Measurements from ENCODE around the gene ULK4.

ULK4 gene

GRCh38 chr3:41522612-41523011, 439.3 kb downstream of the ULK4 start:
- Histone ChIP-seq H3K4me2 (ENCODE audit: insufficient read depth, low read length) (no peak overlapping the region), H3K27me3 (ENCODE audit: insufficient read depth, low read length, poor library complexity) (no peaks in the 10 kb centered on the region), H3K9ac (ENCODE audit: low read depth, low read length) (no peak overlapping the region), H3K4me1 (ENCODE audit: insufficient read depth, low read length) (no peaks in the 10 kb centered on the region), H3K9me3 (ENCODE audit: insufficient read depth, low read length, severe bottlenecking) (no peaks in the 10 kb centered on the region), H3K27ac (ENCODE audit: low read length) (no peak overlapping the region), H3K36me3 (ENCODE audit: insufficient read depth, low read length) (no peaks in the 10 kb centered on the region), H3K4me3 (ENCODE audit: low read depth in 1 of 2, low read length in 2 of 2) (no peak overlapping the region), H2AFZ (ENCODE audit: low read depth, low read length) (no peak overlapping the region), H4K20me1 (ENCODE audit: insufficient read depth, low read length) (no peaks in the 10 kb centered on the region), H3K79me2 (ENCODE audit: insufficient read depth, low read length) (no peaks in the 10 kb centered on the region)
- TF ChIP-seq EZH2 (IDR thresholded peaks at IDR 0.05; ENCODE audit: borderline replicate concordance, low read depth, low read length, severe bottlenecking): no peak
- TF ChIP-seq, protein P1, sequence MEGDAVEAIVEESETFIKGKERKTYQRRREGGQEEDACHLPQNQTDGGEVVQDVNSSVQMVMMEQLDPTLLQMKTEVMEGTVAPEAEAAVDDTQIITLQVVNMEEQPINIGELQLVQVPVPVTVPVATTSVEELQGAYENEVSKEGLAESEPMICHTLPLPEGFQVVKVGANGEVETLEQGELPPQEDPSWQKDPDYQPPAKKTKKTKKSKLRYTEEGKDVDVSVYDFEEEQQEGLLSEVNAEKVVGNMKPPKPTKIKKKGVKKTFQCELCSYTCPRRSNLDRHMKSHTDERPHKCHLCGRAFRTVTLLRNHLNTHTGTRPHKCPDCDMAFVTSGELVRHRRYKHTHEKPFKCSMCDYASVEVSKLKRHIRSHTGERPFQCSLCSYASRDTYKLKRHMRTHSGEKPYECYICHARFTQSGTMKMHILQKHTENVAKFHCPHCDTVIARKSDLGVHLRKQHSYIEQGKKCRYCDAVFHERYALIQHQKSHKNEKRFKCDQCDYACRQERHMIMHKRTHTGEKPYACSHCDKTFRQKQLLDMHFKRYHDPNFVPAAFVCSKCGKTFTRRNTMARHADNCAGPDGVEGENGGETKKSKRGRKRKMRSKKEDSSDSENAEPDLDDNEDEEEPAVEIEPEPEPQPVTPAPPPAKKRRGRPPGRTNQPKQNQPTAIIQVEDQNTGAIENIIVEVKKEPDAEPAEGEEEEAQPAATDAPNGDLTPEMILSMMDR (IDR thresholded peaks at IDR 0.05; ENCODE audit: borderline replicate concordance, extremely low read depth, low read length, poor library complexity, severe bottlenecking): no peak
- no peak for DNase-seq
- ATAC-seq (ENCODE audit: insufficient read depth, low read depth): no peak

GRCh38 chr3:41521010-41521655, 440.8 kb downstream of the ULK4 start:
- H3K27ac ChIP-seq (ENCODE audit: low read length): no peak overlapping the region
- H3K4me1 ChIP-seq (ENCODE audit: insufficient read depth, low read length): no peaks in the 10 kb centered on the region
- H3K27me3 ChIP-seq (ENCODE audit: insufficient read depth, low read length, poor library complexity): no peaks in the 10 kb centered on the region
- H4K20me1 ChIP-seq (ENCODE audit: insufficient read depth, low read length): no peaks in the 10 kb centered on the region
- H2AFZ ChIP-seq (ENCODE audit: low read depth, low read length): no peak overlapping the region
- H3K79me2 ChIP-seq (ENCODE audit: insufficient read depth, low read length): no peaks in the 10 kb centered on the region
- no peak overlapping the region for H3K4me3 ChIP-seq (ENCODE audit: low read depth in 1 of 2, low read length in 2 of 2)
- no peak for ATAC-seq (ENCODE audit: insufficient read depth, low read depth)
- H3K9ac ChIP-seq (ENCODE audit: low read depth, low read length): no peak overlapping the region
- no peak overlapping the region for H3K4me2 ChIP-seq (ENCODE audit: insufficient read depth, low read length)
- H3K9me3 ChIP-seq (ENCODE audit: insufficient read depth, low read length, severe bottlenecking): no peaks in the 10 kb centered on the region
- TF ChIP-seq, protein P1 (IDR thresholded peaks at IDR 0.05; ENCODE audit: borderline replicate concordance, extremely low read depth, low read length, poor library complexity, severe bottlenecking): no peak
- no peak for TF ChIP-seq EZH2 (IDR thresholded peaks at IDR 0.05; ENCODE audit: borderline replicate concordance, low read depth, low read length, severe bottlenecking)
- H3K36me3 ChIP-seq (ENCODE audit: insufficient read depth, low read length): no peaks in the 10 kb centered on the region
- DNase-seq: no peak

DNA sequence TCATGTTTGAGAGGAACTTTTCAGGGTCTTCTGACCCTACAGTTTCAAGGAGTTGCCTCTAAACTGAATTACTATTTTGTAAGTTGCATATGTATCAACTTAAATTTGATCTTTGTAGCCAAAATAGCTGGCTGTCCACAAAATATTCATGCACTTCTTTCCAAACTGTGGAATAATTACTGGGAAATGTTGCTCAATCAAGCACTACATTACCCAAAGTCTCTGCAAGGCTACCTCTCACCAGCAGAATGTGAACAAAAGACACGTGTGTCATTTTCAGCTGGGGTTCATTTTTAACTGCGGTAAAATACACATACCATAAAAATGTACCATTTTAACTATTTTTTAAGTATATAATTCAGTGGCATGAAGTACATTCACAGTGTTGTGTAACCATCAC, 442.2 kb downstream of the ULK4 start:
- Histone ChIP-seq H3K27me3 (ENCODE audit: insufficient read depth, low read length, poor library complexity) (no peaks in the 10 kb centered on the region), H3K4me3 (ENCODE audit: low read depth in 1 of 2, low read length in 2 of 2) (no peak overlapping the region), H4K20me1 (ENCODE audit: insufficient read depth, low read length) (no peaks in the 10 kb centered on the region), H3K27ac (ENCODE audit: low read length) (no peak overlapping the region), H3K4me1 (ENCODE audit: insufficient read depth, low read length) (no peaks in the 10 kb centered on the region), H3K79me2 (ENCODE audit: insufficient read depth, low read length) (no peaks in the 10 kb centered on the region), H2AFZ (ENCODE audit: low read depth, low read length) (no peak overlapping the region), H3K36me3 (ENCODE audit: insufficient read depth, low read length) (no peaks in the 10 kb centered on the region), H3K4me2 (ENCODE audit: insufficient read depth, low read length) (no peak overlapping the region), H3K9me3 (ENCODE audit: insufficient read depth, low read length, severe bottlenecking) (no peaks in the 10 kb centered on the region), H3K9ac (ENCODE audit: low read depth, low read length) (no peak overlapping the region)
- TF ChIP-seq EZH2 (IDR thresholded peaks at IDR 0.05; ENCODE audit: borderline replicate concordance, low read depth, low read length, severe bottlenecking): no peak
- TF ChIP-seq, protein P1 (IDR thresholded peaks at IDR 0.05; ENCODE audit: borderline replicate concordance, extremely low read depth, low read length, poor library complexity, severe bottlenecking): no peak
- DNase-seq: no peak
- ATAC-seq (ENCODE audit: insufficient read depth, low read depth): no peak

Data from DND-41 (cell line).